Stimulated activated CD4-positive, alpha-beta T cell treated with anti-CD3 and anti-CD28 coated beads, Interleukin-4, amount 100 ng/mL, for 1 hour (primary cell): ENCODE results near the gene PMS1.
"Not testable (repeated sequence)": the region's sequence is repeated elsewhere in the genome, so short reads cannot be mapped to it uniquely, and the experiment has no call there.

ENCODE experiments used
- DNase-seq: peaks from one replicate; pipeline ENCODE4 v3.0.0-alpha.2; 2020

The PMS1 gene

DNA sequence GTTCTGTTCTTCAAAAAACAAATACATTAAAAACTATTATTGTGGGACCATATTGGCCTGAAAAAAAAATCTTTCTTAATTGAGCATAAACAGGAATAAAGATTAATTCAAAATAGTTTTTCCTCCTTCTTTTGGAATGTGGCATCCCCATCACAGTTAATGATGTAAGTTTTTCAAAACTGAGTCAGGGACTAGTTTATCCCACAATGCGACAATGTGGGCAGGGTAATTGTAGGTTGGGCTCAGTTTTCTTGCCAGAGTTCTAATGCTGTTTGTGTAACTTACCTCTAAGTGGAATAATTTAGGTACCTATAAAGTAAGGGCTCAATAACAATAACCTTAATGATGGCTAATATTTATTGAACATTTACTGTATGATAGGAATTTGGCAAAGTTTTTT, 82.0 kb downstream of the PMS1 start:
- no peak for DNase-seq

DNA sequence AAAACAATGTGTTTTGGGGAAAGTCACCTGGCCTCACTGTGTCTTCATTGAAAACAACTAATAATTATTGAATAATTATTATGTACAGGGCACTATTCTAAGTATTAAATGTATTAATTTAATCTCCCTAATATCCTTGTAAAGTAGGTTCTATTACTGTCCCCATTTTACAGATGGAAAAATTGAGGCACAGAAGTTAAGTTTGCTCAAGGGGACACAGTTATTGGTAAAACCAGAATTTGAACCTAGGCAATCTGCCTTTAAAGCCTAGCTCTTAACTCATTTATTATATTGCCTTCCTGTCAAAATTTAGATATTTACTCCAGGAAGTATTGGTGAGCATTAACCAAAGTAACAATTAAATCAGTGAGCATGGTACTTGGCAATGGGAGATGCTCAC, 84.6 kb downstream of the PMS1 start:
- no peak for DNase-seq

- no peak for DNase-seq
Observed at GRCh38 chr2:189870381-189871085, 86.3 kb downstream of the PMS1 start.

DNA sequence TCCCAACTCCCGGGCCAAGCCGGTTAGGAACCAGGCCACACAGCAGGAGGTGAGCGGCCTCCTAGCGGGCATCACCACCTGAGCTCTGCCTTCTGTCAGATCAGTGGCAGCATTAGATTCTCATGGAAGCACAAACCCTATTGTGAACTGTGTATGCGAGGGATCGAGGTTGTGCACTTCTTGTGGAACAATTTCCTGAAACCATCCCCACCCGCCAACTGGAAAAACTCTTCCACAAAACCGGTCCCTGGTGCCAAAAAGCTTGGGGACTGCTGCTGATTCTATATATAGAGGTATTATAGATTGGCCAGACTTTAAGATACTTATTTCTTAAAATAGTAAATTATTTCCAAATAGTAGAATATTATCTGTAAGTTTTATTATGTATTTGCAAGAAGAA, 89.4 kb downstream of the PMS1 start:
- no peak for DNase-seq

GRCh38 chr2:189874586-189875320, 90.5 kb downstream of the PMS1 start:
- no peak for DNase-seq

GRCh38 chr2:189876271-189876670, 92.0 kb downstream of the PMS1 start:
- DNase-seq, result no peak

DNA sequence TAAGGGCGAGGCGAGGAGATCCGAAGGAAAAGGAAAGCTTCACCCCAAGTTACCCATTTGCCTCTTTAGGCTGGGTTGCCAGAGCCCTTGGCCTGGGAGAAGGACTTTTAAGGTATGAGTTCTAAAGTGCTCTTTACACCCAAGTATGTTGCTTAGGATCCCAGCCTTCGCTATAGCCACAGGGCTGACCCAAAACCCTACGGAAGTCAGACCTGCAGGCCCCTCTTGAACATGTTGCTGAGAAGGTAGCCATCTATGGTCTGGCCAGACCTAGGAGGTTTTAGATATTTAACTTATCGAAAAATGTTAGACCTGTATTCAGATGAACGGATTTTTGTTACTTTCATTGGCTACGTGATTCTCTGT, 95.4 kb downstream of the PMS1 start:
- no peak for DNase-seq

GRCh38 chr2:189880429-189880828, 96.2 kb downstream of the PMS1 start:
- DNase-seq, result no peak

DNA sequence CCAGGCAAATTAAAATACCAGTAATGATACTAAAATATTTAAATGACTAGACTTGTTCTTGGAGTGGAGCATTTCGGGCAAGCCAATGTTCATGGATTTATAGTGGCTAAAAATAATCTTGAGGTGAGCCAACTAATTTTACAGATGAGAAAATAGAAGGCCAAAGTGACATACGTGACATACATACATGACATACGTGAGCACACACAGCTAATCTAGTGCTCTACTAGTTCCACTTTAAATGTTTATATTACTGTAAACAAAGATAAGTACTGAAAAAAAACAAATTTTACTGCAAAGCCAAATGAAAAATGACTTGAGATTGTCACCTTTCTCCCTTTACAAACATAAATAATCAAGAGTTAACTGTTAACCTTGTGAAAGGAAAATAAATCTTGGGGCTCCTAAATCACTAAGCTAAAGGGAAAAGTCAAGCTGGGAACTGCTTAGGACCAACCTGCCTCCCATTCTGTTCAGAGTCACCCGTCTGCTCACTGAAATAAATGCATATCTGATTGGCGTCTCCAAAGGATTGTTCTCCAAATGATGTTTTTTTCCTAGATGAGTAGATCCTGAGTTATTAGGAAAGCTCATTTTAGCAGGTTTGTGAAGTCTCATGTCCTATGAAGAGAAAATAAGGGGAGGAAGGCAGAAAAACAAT, 96.7 kb downstream of the PMS1 start:
- no peak for DNase-seq

- no peak for DNase-seq
Observed at GRCh38 chr2:189885368-189885767, 101.1 kb downstream of the PMS1 start.

DNA sequence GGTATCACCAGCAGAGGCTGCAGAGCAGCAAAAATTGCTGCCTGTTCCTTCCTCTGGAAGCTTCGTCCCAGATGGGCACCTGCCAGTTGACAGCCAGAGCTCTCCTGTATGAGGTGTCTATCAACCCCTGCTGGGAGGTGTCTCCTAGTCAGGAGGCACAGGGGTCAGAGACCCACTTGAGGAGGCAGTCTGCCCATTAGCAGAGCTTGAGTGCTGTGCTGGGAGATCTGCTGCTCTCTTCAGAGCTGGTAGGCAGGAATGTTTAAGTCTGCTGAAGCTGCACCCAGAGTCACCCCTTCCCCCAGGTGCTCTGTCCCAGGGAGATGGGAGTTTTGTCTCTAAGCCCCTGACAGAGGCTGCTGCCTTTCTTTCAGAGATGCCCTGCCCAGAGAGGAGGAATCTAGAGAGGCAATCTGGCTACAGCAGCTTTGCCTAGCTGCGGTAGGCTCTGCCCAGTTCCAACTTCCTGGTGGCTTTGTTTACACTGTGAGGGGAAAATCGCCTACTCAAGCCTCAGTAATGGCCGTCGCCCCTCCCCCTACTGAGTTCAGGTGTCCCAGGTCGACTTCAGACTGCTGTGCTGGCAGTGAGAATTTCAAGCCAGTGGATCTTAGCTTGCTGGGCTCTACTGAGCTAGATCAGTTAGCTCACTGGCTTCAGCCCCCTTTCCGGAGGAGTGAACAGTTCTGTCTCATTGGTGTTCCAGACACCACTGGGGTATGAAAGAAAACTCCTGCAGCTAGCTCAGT, 108.5 kb downstream of the PMS1 start:
- DNase-seq, result not testable (repeated sequence)

GRCh38 chr2:189896809-189897208, 112.6 kb downstream of the PMS1 start:
- DNase-seq, result no peak

DNA sequence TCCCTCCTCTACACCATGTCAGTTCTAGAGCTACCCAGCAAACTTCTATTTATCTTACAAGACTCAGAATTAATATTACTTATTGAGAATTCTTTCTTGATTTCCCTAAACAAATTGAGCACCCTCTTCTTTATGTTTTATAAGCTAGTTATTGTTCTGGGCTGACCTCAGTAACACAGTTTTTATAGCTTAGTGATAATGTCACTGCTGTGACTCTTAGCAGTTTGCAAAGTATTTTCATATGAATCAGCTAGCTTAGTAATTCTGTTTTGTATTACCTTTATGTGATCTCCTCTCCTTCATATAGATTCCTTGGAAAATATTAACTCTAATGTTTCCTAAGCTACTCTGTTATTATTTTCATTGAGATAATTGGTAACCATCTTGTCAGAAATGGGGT, 114.9 kb downstream of the PMS1 start:
- DNase-seq, result no peak

GRCh38 chr2:189900726-189901125, 116.5 kb downstream of the PMS1 start:
- no peak for DNase-seq

- DNase-seq, result no peak
Observed at GRCh38 chr2:189901664-189902063, 117.4 kb downstream of the PMS1 start.

GRCh38 chr2:189913821-189914220, 129.6 kb downstream of the PMS1 start:
- no peak for DNase-seq

DNA sequence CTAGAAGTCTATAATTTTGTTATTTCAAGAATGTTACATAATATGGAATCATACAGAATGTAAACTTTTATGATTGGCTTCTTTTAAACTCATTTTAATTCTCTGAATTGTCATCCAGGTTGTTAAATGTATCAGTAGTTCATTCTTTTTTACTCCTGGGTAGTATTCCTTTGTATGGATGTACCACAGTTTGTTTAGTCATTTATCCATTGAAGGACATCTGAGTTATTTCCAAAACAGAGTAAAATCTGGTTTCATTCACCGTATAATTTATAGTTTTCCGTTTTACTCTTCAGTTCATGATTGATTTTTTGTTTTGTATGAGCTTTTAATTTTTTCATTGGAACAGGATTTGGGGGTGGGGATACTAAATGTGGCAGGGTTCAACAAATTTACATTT, 132.4 kb downstream of the PMS1 start:
- no peak for DNase-seq
